Bronchus fibroblast of lung (primary cell): ENCODE data around the gene NLRX1. TPM values are rescaled to one million over a fixed set of nuclear protein-coding genes. Genes with fewer than 3 reads are reported as not detected.

Experiments
- total RNA-seq: library from RNA; depleted of rRNA; stranded (reverse); fragments of >200 nt; gene quantifications from 2 replicates; pipeline ENCODE4 v1.2.3, GENCODE V29; 2015

Gene NLRX1
- 13.5 and 15.1 TPM in 2 replicates for total RNA-seq

GRCh38 chr11:119168471-119169281 lies at the start of gene NLRX1:
Gene NLRX1 (plus strand): TSS chr11:119168725. CDS start chr11:119171404, 2,679 bp downstream.

GRCh38 chr11:119121008-119121810 lies 47.3 kb upstream of the NLRX1 start, which contains the start of gene HINFP:
Gene HINFP (plus strand): TSS chr11:119121580. CDS start chr11:119126945, 5,365 bp downstream.

GRCh38 chr11:119149018-119149785 lies 19.3 kb upstream of the NLRX1 start, which contains the start of gene ABCG4:
Gene ABCG4 (plus strand): TSS chr11:119149052. CDS start chr11:119149966, 914 bp downstream.

GRCh38 chr11:119205574-119206510 lies 37.3 kb downstream of the NLRX1 start, which contains the start of gene CBL:
Gene CBL (plus strand): TSS chr11:119206339. CDS start chr11:119206418, 79 bp downstream.

Other genes starting within 250 kb of the NLRX1 start
- 21.0 and 21.4 TPM in 2 replicates for gene BCL9L, start 242.8 kb upstream of the NLRX1 start, total RNA-seq
- gene UPK2, start 212.4 kb upstream of the NLRX1 start, total RNA-seq = not detected in 2 replicates
- gene FOXR1, start 197.0 kb upstream of the NLRX1 start, total RNA-seq = not detected in 2 replicates
- 7.1 and 7.9 TPM in 2 replicates for gene CENATAC, start 170.6 kb upstream of the NLRX1 start, total RNA-seq
- 1,361 and 1,484 TPM in 2 replicates for gene RPS25, start 150.4 kb upstream of the NLRX1 start, total RNA-seq
- gene TRAPPC4, start 150.0 kb upstream of the NLRX1 start, total RNA-seq = 82.4 and 102 TPM in 2 replicates
- 20.8 and 24.1 TPM in 2 replicates for gene SLC37A4, start 137.8 kb upstream of the NLRX1 start, total RNA-seq
- gene HYOU1, start 111.5 kb upstream of the NLRX1 start, total RNA-seq = 70.6 and 75.7 TPM in 2 replicates
- gene VPS11, start 100.9 kb upstream of the NLRX1 start, total RNA-seq = 24.2 and 26.5 TPM in 2 replicates
- 26.2 and 35.4 TPM in 2 replicates for gene HMBS, start 83.8 kb upstream of the NLRX1 start, total RNA-seq
- gene DPAGT1, start 66.9 kb upstream of the NLRX1 start, total RNA-seq = 34.1 and 40.0 TPM in 2 replicates
- 6.1 and 7.9 TPM in 2 replicates for gene C2CD2L, start 61.4 kb upstream of the NLRX1 start, total RNA-seq
- gene HINFP, start 47.1 kb upstream of the NLRX1 start, total RNA-seq = 11.8 and 12.0 TPM in 2 replicates
- gene ABCG4, start 19.7 kb upstream of the NLRX1 start, total RNA-seq = 0.15 and 0.34 TPM in 2 replicates
- not detected in 2 replicates for gene NHERF4, start 16.8 kb downstream of the NLRX1 start, total RNA-seq
- 7.1 and 8.2 TPM in 2 replicates for gene CBL, start 37.6 kb downstream of the NLRX1 start, total RNA-seq
- gene MCAM, start 148.4 kb downstream of the NLRX1 start, total RNA-seq = 177 and 195 TPM in 2 replicates
- gene RNF26, start 165.8 kb downstream of the NLRX1 start, total RNA-seq = 16.0 and 16.6 TPM in 2 replicates
- 7.1 and 7.6 TPM in 2 replicates for gene C1QTNF5, start 172.2 kb downstream of the NLRX1 start, total RNA-seq
- gene MFRP, start 178.0 kb downstream of the NLRX1 start, total RNA-seq = not detected in 2 replicates
- 0.15 and 0.84 TPM in 2 replicates for gene USP2, start 213.0 kb downstream of the NLRX1 start, total RNA-seq